HG02588 (cell line): ENCODE measurements around the gene CCHCR1.

Source experiments
- ATAC-seq: cut with Tn5 transposase; IDR thresholded peaks from one replicate; pipeline ENCODE4 v1.9.1; 2021; ENCODE audit warnings: mild to moderate bottlenecking, moderate library complexity; ENCODE audit not compliant: unreplicated experiment

Gene CCHCR1

GRCh38 chr6:31130751-31131150, 26.9 kb downstream of the CCHCR1 start:
- ATAC-seq = no peak

GRCh38 chr6:31129130-31129529, 28.5 kb downstream of the CCHCR1 start:
- no peak for ATAC-seq

GRCh38 chr6:31128093-31128676, 29.4 kb downstream of the CCHCR1 start:
- ATAC-seq = no peak

- ATAC-seq = no peak
These were observed 31.0 kb downstream of the CCHCR1 start for GRCh38 chr6:31126396-31127175.

- no peak for ATAC-seq
These were observed 31.8 kb downstream of the CCHCR1 start for GRCh38 chr6:31125586-31126363.

- ATAC-seq = no peak
These were observed 32.4 kb downstream of the CCHCR1 start for GRCh38 chr6:31125162-31125561.

- no peak for ATAC-seq
These were observed 34.6 kb downstream of the CCHCR1 start for GRCh38 chr6:31122791-31123706.

GRCh38 chr6:31121131-31121790, 36.3 kb downstream of the CCHCR1 start:
- ATAC-seq = no peak

GRCh38 chr6:31120151-31120915, 37.3 kb downstream of the CCHCR1 start, which contains the start of gene CDSN:
CDSN (minus strand) TSS chr6:31120446; CDS start chr6:31120419, 27 bp downstream.
- ATAC-seq = no peak

- no peak for ATAC-seq
These were observed 39.4 kb downstream of the CCHCR1 start for GRCh38 chr6:31118178-31118577.

- ATAC-seq = no peak
These were observed 40.8 kb downstream of the CCHCR1 start for GRCh38 chr6:31116661-31117385.

GRCh38 chr6:31115941-31116560, 41.6 kb downstream of the CCHCR1 start:
- no peak for ATAC-seq

- no peak for ATAC-seq
These were observed 42.4 kb downstream of the CCHCR1 start for GRCh38 chr6:31114970-31115849.

GRCh38 chr6:31114541-31114878, 43.1 kb downstream of the CCHCR1 start, which contains the start of gene PSORS1C1:
PSORS1C1 (plus strand) TSS chr6:31114800; CDS start chr6:31129633, 14,833 bp downstream.
- no peak for ATAC-seq

GRCh38 chr6:31113861-31114540, 43.6 kb downstream of the CCHCR1 start:
- ATAC-seq = no peak

- no peak for ATAC-seq
These were observed 45.1 kb downstream of the CCHCR1 start, which contains the start of gene C6orf15 for GRCh38 chr6:31112478-31112877. C6orf15 (minus strand) TSS chr6:31112575; CDS start chr6:31112555, 20 bp downstream.

- ATAC-seq = no peak
These were observed 45.9 kb downstream of the CCHCR1 start for GRCh38 chr6:31111712-31112111.
